Lung (tissue), 12 donors: ENCODE results near the gene LSP1. TPM values are rescaled to one million over a fixed set of nuclear protein-coding genes. Genes with fewer than 3 reads are reported as not detected.
A peak's percentile ranks its signal among the peaks of the same experiment; 100 is the strongest.

ENCODE experiments used
- ATAC-seq: fragments of 200-7000 bp; cut with Tn5 transposase; one replicate; pipeline ENCODE4 v1.9.1; 2020; ENCODE audit warnings: moderate number of reproducible peaks; ENCODE audit not compliant: insufficient read depth, low FRiP score
- DNase-seq, 3 donors: peaks; one replicate each; pipeline ENCODE4 v3.0.0-alpha.2; 2013 to 2017
- H3K27ac ChIP-seq, 2 donors: one replicate each; pipeline ENCODE4 v1.5.1; 2013; ENCODE audit warnings: mild to moderate bottlenecking in 2 of 2, moderate library complexity in 2 of 2, control low read depth in 1 of 2, inconsistent platforms in 1 of 2, low read depth in 1 of 2, low read length in 1 of 2
- H3K27me3 ChIP-seq, 3 donors: one replicate each; pipeline ENCODE4 v1.5.1; 2013; ENCODE audit warnings: low read length in 2 of 3; ENCODE audit not compliant: control insufficient read depth in 3 of 3, insufficient read depth in 3 of 3
- H3K36me3 ChIP-seq, 4 donors: one replicate each; pipeline ENCODE4 v1.5.1; 2013; ENCODE audit warnings: low read length in 4 of 4, mild to moderate bottlenecking in 1 of 4, moderate library complexity in 1 of 4; ENCODE audit not compliant: control insufficient read depth in 4 of 4, insufficient read depth in 4 of 4
- H3K4me1 ChIP-seq, 5 donors: one replicate each; pipeline ENCODE4 v1.5.1; 2013; ENCODE audit warnings: low read length in 5 of 5, mild to moderate bottlenecking in 2 of 5, moderate library complexity in 1 of 5; ENCODE audit not compliant: control insufficient read depth in 5 of 5, insufficient read depth in 5 of 5
- H3K4me3 ChIP-seq: one replicate; pipeline ENCODE4 v1.5.1; 2013; ENCODE audit warnings: mild to moderate bottlenecking, control low read depth, moderate library complexity
- H3K9ac ChIP-seq, 2 donors: one replicate each; pipeline ENCODE4 v1.5.1; 2013; ENCODE audit warnings: low read length in 2 of 2, control low read depth in 1 of 2; ENCODE audit not compliant: insufficient read depth in 1 of 2
- H3K9me3 ChIP-seq, 4 donors: one replicate each; pipeline ENCODE4 v1.5.1; 2013; ENCODE audit warnings: low read length in 3 of 4, mild to moderate bottlenecking in 1 of 4, moderate library complexity in 1 of 4; ENCODE audit not compliant: control insufficient read depth in 4 of 4, insufficient read depth in 3 of 4
- WGBS, 2 donors: extraction: QIAGEN DNeasy Blood & Tissue Kit; methylation state at CpG; one replicate each; pipeline ENCODE4 v1.1.7; 2013; 5-methylcytosine and 5-hydroxymethylcytosine counted together
- polyA plus RNA-seq, 2 donors: library from polyadenylated mRNA; stranded (reverse); fragments of 200-250 nt; gene quantifications; one replicate each; pipeline ENCODE4 v1.2.1, GENCODE V29; 2013
- total RNA-seq, 2 donors: library from RNA; depleted of rRNA in 1 of 2; stranded (reverse); fragments of >200 nt in 1 of 2; gene quantifications; one replicate each; pipeline ENCODE4 v1.2.1, GENCODE V29; 2014 to 2021
- TF ChIP-seq, protein P1 (sequence below): IDR thresholded peaks from 2 replicates; pipeline ENCODE4 v1.5.1; 2012; ENCODE audit warnings: mild to moderate bottlenecking; ENCODE audit errors: control extremely low read depth, extremely low read depth
- donor health status: control.
- donor health status: control.
- donor health status: Bipolar disorder and iron deficiency.
- donor health status: healthy.
- donor health status: DM: yes; HTN: yes; CAD: no.

Gene LSP1
- total and polyA plus RNA-seq, 4 donors = 44.9 to 121 (median 83.9) TPM

DNA sequence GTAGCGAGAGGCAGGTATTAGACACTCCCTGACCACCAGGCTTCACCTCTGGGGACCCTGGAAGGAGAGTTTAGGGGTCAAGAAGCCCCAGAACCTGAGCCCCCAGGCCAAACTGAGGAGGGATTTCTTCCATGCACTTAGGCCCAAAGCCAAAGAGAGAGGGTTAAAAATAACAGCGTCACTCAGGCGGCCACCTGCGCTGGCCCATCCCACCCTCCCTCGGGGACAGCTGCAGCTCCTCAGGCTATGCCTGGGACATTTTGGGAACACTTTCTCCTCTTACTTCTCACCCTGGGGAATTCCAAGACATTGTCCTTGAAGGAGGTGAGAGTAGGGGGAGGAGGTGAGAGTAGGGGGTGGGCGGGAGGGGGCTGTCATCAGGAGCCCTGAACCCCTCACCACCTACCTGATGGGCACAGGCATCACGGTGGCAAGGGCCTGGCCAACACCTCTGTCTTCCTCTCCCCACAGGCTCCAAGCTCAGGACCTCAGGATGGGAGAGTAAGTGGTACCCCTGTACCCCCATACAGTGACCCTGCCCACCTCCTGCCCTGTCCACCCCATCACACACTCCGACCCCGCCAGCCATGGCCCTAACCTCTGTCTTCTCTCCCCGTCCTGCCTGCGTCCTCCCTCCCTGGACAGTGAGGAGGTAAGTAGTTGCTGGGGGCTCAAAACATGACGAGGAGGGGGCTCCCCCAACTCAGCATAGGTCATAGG, 13.5 kb upstream of the LSP1 start:
- H3K27me3 ChIP-seq = no peaks in the 10 kb centered on the region
- peak overlapping the region in 1 of 2 donors; percentile 14 for H3K27ac ChIP-seq
- no peaks in the 10 kb centered on the region for H3K9me3 ChIP-seq
- H3K9ac ChIP-seq = no peak overlapping the region
- no peak overlapping the region for H3K4me3 ChIP-seq
- DNase-seq (no peak), ATAC-seq (no peak)
- WGBS, 2 donors = 55 to 69% methylated on average over 12 of the region's 12 CpGs
- TF ChIP-seq, protein P1, sequence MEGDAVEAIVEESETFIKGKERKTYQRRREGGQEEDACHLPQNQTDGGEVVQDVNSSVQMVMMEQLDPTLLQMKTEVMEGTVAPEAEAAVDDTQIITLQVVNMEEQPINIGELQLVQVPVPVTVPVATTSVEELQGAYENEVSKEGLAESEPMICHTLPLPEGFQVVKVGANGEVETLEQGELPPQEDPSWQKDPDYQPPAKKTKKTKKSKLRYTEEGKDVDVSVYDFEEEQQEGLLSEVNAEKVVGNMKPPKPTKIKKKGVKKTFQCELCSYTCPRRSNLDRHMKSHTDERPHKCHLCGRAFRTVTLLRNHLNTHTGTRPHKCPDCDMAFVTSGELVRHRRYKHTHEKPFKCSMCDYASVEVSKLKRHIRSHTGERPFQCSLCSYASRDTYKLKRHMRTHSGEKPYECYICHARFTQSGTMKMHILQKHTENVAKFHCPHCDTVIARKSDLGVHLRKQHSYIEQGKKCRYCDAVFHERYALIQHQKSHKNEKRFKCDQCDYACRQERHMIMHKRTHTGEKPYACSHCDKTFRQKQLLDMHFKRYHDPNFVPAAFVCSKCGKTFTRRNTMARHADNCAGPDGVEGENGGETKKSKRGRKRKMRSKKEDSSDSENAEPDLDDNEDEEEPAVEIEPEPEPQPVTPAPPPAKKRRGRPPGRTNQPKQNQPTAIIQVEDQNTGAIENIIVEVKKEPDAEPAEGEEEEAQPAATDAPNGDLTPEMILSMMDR = no peak
- peaks cover 0 to 6% (median 3%) of the 10 kb centered on the region in 5 donors for H3K4me1 ChIP-seq
- no peaks in the 10 kb centered on the region for H3K36me3 ChIP-seq

DNA sequence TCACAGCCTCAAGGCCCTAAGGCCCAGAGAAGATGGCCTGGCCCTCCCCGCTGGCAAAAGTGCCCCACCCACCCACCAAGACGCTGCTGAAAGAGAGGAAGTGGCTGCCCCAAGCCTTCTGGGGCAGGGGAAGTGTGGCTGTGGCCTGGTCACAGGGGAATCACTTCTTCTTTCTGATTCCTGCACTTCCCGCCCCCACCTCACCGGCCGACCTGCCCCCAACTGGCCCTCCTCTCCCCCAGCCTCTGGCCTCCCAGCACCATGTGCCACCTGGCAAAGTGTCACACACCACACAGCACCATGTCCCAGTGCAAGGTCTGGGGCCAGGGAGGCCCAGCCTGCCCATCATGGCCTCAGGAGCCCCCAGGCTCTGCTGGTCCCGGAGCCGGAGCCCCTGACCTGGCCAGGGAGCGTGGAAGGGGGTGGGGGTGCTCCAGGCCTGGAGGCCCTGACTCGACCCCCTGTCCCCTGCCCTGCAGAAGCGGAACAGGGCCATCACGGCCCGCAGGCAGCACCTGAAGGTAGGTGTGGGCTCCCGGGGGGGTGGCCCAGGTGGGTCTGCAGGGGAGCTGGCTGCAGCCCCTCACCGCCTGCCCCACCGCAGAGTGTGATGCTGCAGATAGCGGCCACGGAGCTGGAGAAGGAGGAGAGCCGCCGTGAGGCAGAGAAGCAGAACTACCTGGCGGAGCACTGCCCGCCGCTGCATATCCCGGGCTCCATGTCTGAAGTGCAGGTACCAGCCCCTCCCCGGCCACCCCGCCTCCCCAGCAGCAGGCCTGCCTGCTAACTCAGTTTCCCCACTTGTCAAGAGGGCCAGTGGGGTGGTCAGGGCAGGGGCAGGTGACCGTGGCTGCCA, 12.7 kb upstream of the LSP1 start:
- peak; percentile 44 for ATAC-seq
- Histone ChIP-seq H3K9me3 (no peaks in the 10 kb centered on the region), H3K4me1 (peaks cover 0 to 9% (median 0%) of the 10 kb centered on the region in 5 donors), H3K27ac (peak overlapping the region in 1 of 2 donors; percentile 42), H3K36me3 (no peaks in the 10 kb centered on the region), H3K9ac (no peak overlapping the region), H3K27me3 (peaks cover 0 to 4% (median 0%) of the 10 kb centered on the region in 3 donors), H3K4me3 (no peak overlapping the region)
- TF ChIP-seq, protein P1 = no peak
- 59 to 68% methylated on average over 26 of the region's 26 CpGs for WGBS, 2 donors
- DNase-seq = no peak

DNA sequence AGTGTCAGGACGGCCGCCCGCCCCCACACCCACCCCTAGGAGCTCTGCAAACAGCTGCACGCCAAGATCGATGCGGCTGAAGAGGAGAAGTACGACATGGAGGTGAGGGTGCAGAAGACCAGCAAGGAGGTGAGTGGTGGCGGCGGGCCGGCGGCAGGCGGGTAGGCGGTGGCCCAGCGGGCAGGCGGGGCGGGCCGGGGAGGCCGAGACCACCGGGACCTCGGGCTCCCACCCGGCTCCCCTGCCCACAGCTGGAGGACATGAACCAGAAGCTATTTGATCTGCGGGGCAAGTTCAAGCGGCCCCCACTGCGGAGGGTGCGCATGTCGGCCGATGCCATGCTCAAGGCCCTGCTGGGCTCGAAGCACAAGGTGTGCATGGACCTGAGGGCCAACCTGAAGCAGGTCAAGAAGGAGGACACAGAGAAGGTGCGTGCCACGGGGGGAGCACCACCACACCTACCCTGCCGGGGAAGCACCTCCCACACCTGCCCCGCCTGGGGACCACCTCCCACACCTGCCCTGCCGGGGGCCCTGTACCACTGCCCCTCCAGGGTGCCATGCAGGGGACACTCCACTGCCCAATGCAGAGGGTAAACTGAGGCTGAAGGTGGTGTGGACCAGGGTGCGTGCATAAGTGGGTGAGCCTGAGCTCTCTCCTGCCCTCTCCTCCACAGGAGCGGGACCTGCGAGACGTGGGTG, 12.0 kb upstream of the LSP1 start:
- TF ChIP-seq, protein P1 = no peak
- Histone ChIP-seq H3K4me1 (peaks cover 0 to 9% (median 0%) of the 10 kb centered on the region in 5 donors), H3K4me3 (peak overlapping the region; percentile 9), H3K9me3 (no peaks in the 10 kb centered on the region), H3K36me3 (no peaks in the 10 kb centered on the region), H3K27me3 (peaks cover 0 to 4% (median 0%) of the 10 kb centered on the region in 3 donors), H3K27ac (no peak overlapping the region), H3K9ac (no peak overlapping the region)
- 91 to 94% methylated on average over 34 to 37 of the region's 37 CpGs for whole genome bisulfite sequencing, 2 donors
- ATAC-seq (no peak), DNase-seq (no peak)
